CD4-positive, CD25-positive, alpha-beta regulatory T cell (primary cell): ENCODE results near the gene TERC. TPM values are rescaled to one million over a fixed set of nuclear protein-coding genes. Genes with fewer than 3 reads are reported as not detected.

Experiments
- ATAC-seq, 2 donors: fragments of 150-1000 bp; cut with Tn5 transposase; one replicate each; pipeline ENCODE4 v1.10.0; 2021; ENCODE audit warnings: low read depth in 2 of 2, moderate number of reproducible peaks in 2 of 2, moderate library complexity in 1 of 2
- DNase-seq, 3 donors: peaks; one replicate each; pipeline versions ENCODE4 v3.0.0 to v3.0.0-alpha.2; 2012 to 2022; ENCODE audit warnings: mixed read lengths in 1 of 3
- H3K27ac ChIP-seq: one replicate; pipeline ENCODE4 v1.7.0; 2013; ENCODE audit warnings: mild to moderate bottlenecking, low read length; ENCODE audit not compliant: insufficient read depth, poor library complexity, severe bottlenecking
- H3K27me3 ChIP-seq: one replicate; pipeline ENCODE4 v1.7.0; 2013; ENCODE audit warnings: low read length; ENCODE audit not compliant: control insufficient read depth, insufficient read depth
- H3K36me3 ChIP-seq: one replicate; pipeline ENCODE4 v1.7.0; 2013; ENCODE audit warnings: mild to moderate bottlenecking, low read length, moderate library complexity; ENCODE audit not compliant: control insufficient read depth, insufficient read depth
- H3K4me1 ChIP-seq: 2 replicates; pipeline ENCODE4 v1.7.0; 2013; ENCODE audit warnings: mild to moderate bottlenecking, low read length; ENCODE audit not compliant: insufficient read depth, control insufficient read depth, poor library complexity, severe bottlenecking
- H3K4me3 ChIP-seq: one replicate; pipeline ENCODE4 v1.7.0; 2013; ENCODE audit warnings: low read depth, mild to moderate bottlenecking, low read length, moderate library complexity
- H3K9me3 ChIP-seq, 2 experiments: 1 replicate in 1 of 2; 2 replicates in 1 of 2; pipeline ENCODE4 v1.7.0; 2013; ENCODE audit warnings: low read length in 2 of 2, mild to moderate bottlenecking in 1 of 2, moderate library complexity in 1 of 2; ENCODE audit not compliant: control insufficient read depth in 2 of 2
- H3K27ac Mint-ChIP-seq, 3 donors: one replicate each; pipeline ENCODE4 v1.8.0; 2020 to 2022; ENCODE audit warnings: mild to moderate bottlenecking in 3 of 3, mixed read lengths in 3 of 3, moderate library complexity in 2 of 3
- H3K27me3 Mint-ChIP-seq: one replicate; pipeline ENCODE4 v1.8.0; 2022; ENCODE audit warnings: mild to moderate bottlenecking, mixed read lengths
- H3K36me3 Mint-ChIP-seq: one replicate; pipeline ENCODE4 v1.8.0; 2020; ENCODE audit warnings: mixed read lengths
- H3K4me1 Mint-ChIP-seq, 4 donors: one replicate each; pipeline ENCODE4 v1.8.0; 2020 to 2022; ENCODE audit warnings: mixed read lengths in 4 of 4, mild to moderate bottlenecking in 1 of 4
- H3K4me3 Mint-ChIP-seq, 4 donors: one replicate each; pipeline ENCODE4 v1.8.0; 2020 to 2022; ENCODE audit warnings: mild to moderate bottlenecking in 4 of 4, mixed read lengths in 4 of 4, moderate library complexity in 3 of 4
- H3K9me3 Mint-ChIP-seq, 7 donors: one replicate each; pipeline ENCODE4 v1.8.0; 2020 to 2022; ENCODE audit warnings: mixed read lengths in 7 of 7, mild to moderate bottlenecking in 3 of 7, moderate library complexity in 2 of 7
- polyA plus RNA-seq, 4 donors: library from polyadenylated mRNA; unstranded; fragments of 300-500 nt; fragmentation: Illumina TruSeq; gene quantifications; one replicate each; pipeline ENCODE4 v1.2.3, GENCODE V29; 2021
- total RNA-seq: library from RNA; stranded (reverse); gene quantifications from one replicate; pipeline ENCODE4 v1.2.3, GENCODE V29; 2022

Gene TERC
- total and polyA plus RNA-seq, 5 donors from 2014 or later, result 0.76 to 2.9 TPM; not detected in 3

GRCh38 chr3:169804681-169805080 lies 39.8 kb upstream of the TERC start:
- Mint-ChIP-seq H3K9me3 (no peaks in the 10 kb centered on the region), H3K4me3 (no peak overlapping the region), H3K27ac (no peak overlapping the region), H3K36me3 (no peaks in the 10 kb centered on the region), H3K4me1 (peaks cover 0 to 5% (median 1%) of the 10 kb centered on the region in 4 donors), H3K27me3 (peaks cover 4% of the 10 kb centered on the region)
- Histone ChIP-seq H3K4me1 (no peaks in the 10 kb centered on the region), H3K27me3 (no peaks in the 10 kb centered on the region), H3K27ac (no peak overlapping the region), H3K4me3 (no peak overlapping the region), H3K36me3 (no peaks in the 10 kb centered on the region), H3K9me3 (no peaks in the 10 kb centered on the region)
- DNase-seq (no peak), ATAC-seq (no peak)

- DNase-seq (no peak), ATAC-seq (no peak)
- Histone ChIP-seq H3K27me3 (no peaks in the 10 kb centered on the region), H3K27ac (no peak overlapping the region), H3K36me3 (peaks cover 24% of the 10 kb centered on the region), H3K4me3 (no peak overlapping the region), H3K9me3 (no peaks in the 10 kb centered on the region), H3K4me1 (no peaks in the 10 kb centered on the region)
- no peak overlapping the region for H3K27ac Mint-ChIP-seq
- peaks cover 0 to 7% (median 3%) of the 10 kb centered on the region in 4 donors for H3K4me1 Mint-ChIP-seq
- no peaks in the 10 kb centered on the region for H3K27me3 Mint-ChIP-seq
- no peak overlapping the region for H3K4me3 Mint-ChIP-seq
- H3K36me3 Mint-ChIP-seq, result peaks cover 13% of the 10 kb centered on the region
- no peaks in the 10 kb centered on the region for H3K9me3 Mint-ChIP-seq
Observed at GRCh38 chr3:169792359-169792758, 27.5 kb upstream of the TERC start.

- no peak for ATAC-seq
- Histone ChIP-seq H3K27ac (no peak overlapping the region), H3K27me3 (no peaks in the 10 kb centered on the region), H3K9me3 (no peaks in the 10 kb centered on the region), H3K4me3 (no peak overlapping the region), H3K36me3 (peaks cover 37% of the 10 kb centered on the region), H3K4me1 (no peaks in the 10 kb centered on the region)
- H3K9me3 Mint-ChIP-seq, result no peaks in the 10 kb centered on the region
- no peaks in the 10 kb centered on the region for H3K27me3 Mint-ChIP-seq
- H3K27ac Mint-ChIP-seq, result peak overlapping the region in 1 of 3 donors; percentile 5
- H3K4me3 Mint-ChIP-seq, result no peak overlapping the region
- no peak for DNase-seq
- peaks cover 0 to 7% (median 3%) of the 10 kb centered on the region in 4 donors for H3K4me1 Mint-ChIP-seq
- peaks cover 25% of the 10 kb centered on the region for H3K36me3 Mint-ChIP-seq
Observed at GRCh38 chr3:169790687-169791429, 26.0 kb upstream of the TERC start.

- DNase-seq (no peak), ATAC-seq (no peak)
- H3K36me3 ChIP-seq, result peaks cover 44% of the 10 kb centered on the region
- H3K27me3 ChIP-seq, result no peaks in the 10 kb centered on the region
- H3K4me1 ChIP-seq, result no peaks in the 10 kb centered on the region
- H3K4me3 ChIP-seq, result no peak overlapping the region
- peaks cover 31% of the 10 kb centered on the region for H3K36me3 Mint-ChIP-seq
- H3K27ac ChIP-seq, result no peak overlapping the region
- no peaks in the 10 kb centered on the region for H3K27me3 Mint-ChIP-seq
- no peak overlapping the region for H3K4me3 Mint-ChIP-seq
- H3K4me1 Mint-ChIP-seq, result peaks cover 0 to 7% (median 3%) of the 10 kb centered on the region in 4 donors
- no peaks in the 10 kb centered on the region for H3K9me3 Mint-ChIP-seq
- H3K9me3 ChIP-seq, result no peaks in the 10 kb centered on the region
- H3K27ac Mint-ChIP-seq, result peak overlapping the region in 1 of 3 donors; percentile 5
Observed at GRCh38 chr3:169790219-169790618, 25.4 kb upstream of the TERC start.

GRCh38 chr3:169787791-169788190 lies 22.9 kb upstream of the TERC start:
- no peaks in the 10 kb centered on the region for H3K4me1 ChIP-seq
- no peak overlapping the region for H3K27ac Mint-ChIP-seq
- H3K4me3 ChIP-seq, result no peak overlapping the region
- H3K27me3 ChIP-seq, result no peaks in the 10 kb centered on the region
- H3K27me3 Mint-ChIP-seq, result no peaks in the 10 kb centered on the region
- ATAC-seq (no peak), DNase-seq (no peak)
- H3K9me3 Mint-ChIP-seq, result no peaks in the 10 kb centered on the region
- no peak overlapping the region for H3K27ac ChIP-seq
- no peak overlapping the region for H3K4me3 Mint-ChIP-seq
- peaks cover 33% of the 10 kb centered on the region for H3K36me3 Mint-ChIP-seq
- peaks cover 67% of the 10 kb centered on the region for H3K36me3 ChIP-seq
- peaks cover 1 to 5% (median 3%) of the 10 kb centered on the region in 4 donors for H3K4me1 Mint-ChIP-seq
- H3K9me3 ChIP-seq, result no peaks in the 10 kb centered on the region

- no peaks in the 10 kb centered on the region for H3K9me3 ChIP-seq
- no peak for DNase-seq
- no peaks in the 10 kb centered on the region for H3K27me3 ChIP-seq
- Mint-ChIP-seq H3K4me1 (peaks cover 6 to 8% (median 8%) of the 10 kb centered on the region in 4 donors), H3K27me3 (no peaks in the 10 kb centered on the region), H3K4me3 (peak overlapping the region in 1 of 4 donors; percentile 83), H3K36me3 (peaks cover 36% of the 10 kb centered on the region), H3K9me3 (no peaks in the 10 kb centered on the region), H3K27ac (no peak overlapping the region)
- no peak overlapping the region for H3K4me3 ChIP-seq
- no peak overlapping the region for H3K27ac ChIP-seq
- H3K36me3 ChIP-seq, result peaks cover 70% of the 10 kb centered on the region
- no peak for ATAC-seq
- H3K4me1 ChIP-seq, result no peaks in the 10 kb centered on the region
Observed at GRCh38 chr3:169787120-169787519, 22.3 kb upstream of the TERC start.

GRCh38 chr3:169781209-169781855 lies 16.5 kb upstream of the TERC start:
- H3K27me3 ChIP-seq, result no peaks in the 10 kb centered on the region
- no peaks in the 10 kb centered on the region for H3K27me3 Mint-ChIP-seq
- peaks cover 6% of the 10 kb centered on the region for H3K4me1 ChIP-seq
- DNase-seq, result no peak
- no peak for ATAC-seq
- H3K27ac ChIP-seq, result no peak overlapping the region
- H3K4me1 Mint-ChIP-seq, result peaks cover 22 to 52% (median 41%) of the 10 kb centered on the region in 4 donors
- H3K4me3 ChIP-seq, result no peak overlapping the region
- H3K27ac Mint-ChIP-seq, result peak overlapping the region in 2 of 3 donors; percentile 6 to 79
- H3K36me3 ChIP-seq, result peaks cover 87% of the 10 kb centered on the region
- H3K9me3 Mint-ChIP-seq, result no peaks in the 10 kb centered on the region
- H3K4me3 Mint-ChIP-seq, result no peak overlapping the region
- peaks cover 49% of the 10 kb centered on the region for H3K36me3 Mint-ChIP-seq
- H3K9me3 ChIP-seq, result no peaks in the 10 kb centered on the region
